ENCODE measurements around the gene KAT5. TPM values are rescaled to one million over a fixed set of nuclear protein-coding genes. Genes with fewer than 3 reads are reported as not detected.

The KAT5 gene
- total RNA-seq, 1 donor: 35.9 TPM

- TF ChIP-seq CTCF (IDR thresholded peaks at IDR 0.05; ENCODE audit: insufficient read depth, low read length): no peak
- H3K4me3 ChIP-seq (ENCODE audit: low read depth, low read length): no peak overlapping the region
- DNase-seq (ENCODE audit: low read depth): no peak
Observed at GRCh38 chr11:65717906-65718305, 5.9 kb downstream of the KAT5 start.

GRCh38 chr11:65718531-65718930, 6.5 kb downstream of the KAT5 start:
- peak overlapping the region; percentile 25 for H3K4me3 ChIP-seq (ENCODE audit: low read depth, low read length)
- TF ChIP-seq CTCF (IDR thresholded peaks at IDR 0.05; ENCODE audit: insufficient read depth, low read length): no peak
- no peak for DNase-seq (ENCODE audit: low read depth)

GRCh38 chr11:65718964-65719492, 7.0 kb downstream of the KAT5 start:
- H3K4me3 ChIP-seq (ENCODE audit: low read depth, low read length): peak overlapping the region; percentile 89
- peak; percentile 32 for DNase-seq (ENCODE audit: low read depth)
- TF ChIP-seq CTCF (IDR thresholded peaks at IDR 0.05; ENCODE audit: insufficient read depth, low read length): no peak

- peak; percentile 27 for TF ChIP-seq CTCF (IDR thresholded peaks at IDR 0.05; ENCODE audit: insufficient read depth, low read length)
- peak overlapping the region; percentile 89 for H3K4me3 ChIP-seq (ENCODE audit: low read depth, low read length)
- peak; percentile 49 for DNase-seq (ENCODE audit: low read depth)
Observed at GRCh38 chr11:65719871-65720210, 7.8 kb downstream of the KAT5 start.

GRCh38 chr11:65720211-65720934, 8.3 kb downstream of the KAT5 start, which contains the start of gene RNASEH2C:
Gene RNASEH2C, minus strand, starts transcription at chr11:65720798. Its CDS starts 40 bp downstream, at chr11:65720758.
- peak; percentile 77 for DNase-seq (ENCODE audit: low read depth)
- no peak for TF ChIP-seq CTCF (IDR thresholded peaks at IDR 0.05; ENCODE audit: insufficient read depth, low read length)
- H3K4me3 ChIP-seq (ENCODE audit: low read depth, low read length): peak within 1 kb of the TSS; percentile 89

GRCh38 chr11:65722261-65722660, 10.2 kb downstream of the KAT5 start:
- TF ChIP-seq CTCF (IDR thresholded peaks at IDR 0.05; ENCODE audit: insufficient read depth, low read length): no peak
- DNase-seq (ENCODE audit: low read depth): no peak

More at GRCh38 chr11:65722261-65722660, 10.2 kb downstream of the KAT5 start:
- H3K4me3 ChIP-seq (ENCODE audit: low read depth, low read length): no peak overlapping the region
